Liver (tissue), 9 donors: ENCODE measurements around the gene ANG. TPM values are rescaled to one million over a fixed set of nuclear protein-coding genes. Genes with fewer than 3 reads are reported as not detected.

Source experiments
- DNase-seq: peaks from one replicate; pipeline ENCODE4 v3.0.0-alpha.2; 2017; ENCODE audit warnings: low spot score
- H3K27ac ChIP-seq, 2 donors: one replicate each; pipeline ENCODE4 v1.7.0; 2013; ENCODE audit warnings: inconsistent platforms in 2 of 2, low read length in 2 of 2, control low read depth in 1 of 2, low read depth in 1 of 2, mild to moderate bottlenecking in 1 of 2
- H3K27me3 ChIP-seq, 4 donors: one replicate each; pipeline versions ENCODE4 v1.6.1 to v1.7.0; 2013; ENCODE audit warnings: low read length in 3 of 4, inconsistent platforms in 1 of 4, mild to moderate bottlenecking in 1 of 4, moderate library complexity in 1 of 4; ENCODE audit not compliant: control insufficient read depth in 4 of 4, insufficient read depth in 4 of 4
- H3K36me3 ChIP-seq, 4 donors: one replicate each; pipeline versions ENCODE4 v1.6.1 to v1.7.0; 2013; ENCODE audit warnings: low read length in 3 of 4, mild to moderate bottlenecking in 3 of 4, low read depth in 1 of 4, moderate library complexity in 1 of 4; ENCODE audit not compliant: control insufficient read depth in 4 of 4, insufficient read depth in 3 of 4
- H3K4me1 ChIP-seq, 4 donors: one replicate each; pipeline versions ENCODE4 v1.6.1 to v1.7.0; 2013; ENCODE audit warnings: low read length in 3 of 4, mild to moderate bottlenecking in 3 of 4, moderate library complexity in 1 of 4; ENCODE audit not compliant: control insufficient read depth in 4 of 4, insufficient read depth in 4 of 4
- H3K4me3 ChIP-seq, 3 donors: one replicate each; pipeline versions ENCODE4 v1.6.1 to v1.7.0; 2013; ENCODE audit warnings: low read length in 3 of 3, control low read depth in 1 of 3, low read depth in 1 of 3, mild to moderate bottlenecking in 1 of 3
- H3K9ac ChIP-seq, 2 donors: one replicate each; pipeline ENCODE4 v1.7.0; 2013; ENCODE audit warnings: low read length in 2 of 2, mild to moderate bottlenecking in 2 of 2, moderate library complexity in 2 of 2, control low read depth in 1 of 2, low read depth in 1 of 2
- H3K9me3 ChIP-seq, 4 donors: one replicate each; pipeline versions ENCODE4 v1.6.1 to v1.7.0; 2013; ENCODE audit warnings: low read length in 3 of 4; ENCODE audit not compliant: control insufficient read depth in 4 of 4
- ATF3 ChIP-seq: IDR thresholded peaks from 2 replicates; pipeline ENCODE4 v1.6.1; 2016; ENCODE audit warnings: antibody characterized with exemption
- EGR1 ChIP-seq, 2 donors: IDR thresholded peaks; 2 replicates each; pipeline ENCODE4 v1.6.1; 2016 to 2018; ENCODE audit warnings: antibody characterized with exemption in 2 of 2, low read depth in 2 of 2
- FOXA1 ChIP-seq: IDR thresholded peaks from 2 replicates; pipeline ENCODE4 v1.6.1; 2016; ENCODE audit warnings: antibody characterized with exemption
- HNF4A ChIP-seq, 2 donors: conservative IDR thresholded peaks; 2 replicates each; pipeline ENCODE4 v1.6.1; 2016; ENCODE audit warnings: antibody characterized with exemption in 2 of 2, mild to moderate bottlenecking in 2 of 2
- HNF4G ChIP-seq: IDR thresholded peaks from 2 replicates; pipeline ENCODE4 v1.6.1; 2016; ENCODE audit warnings: antibody characterized with exemption
- JUND ChIP-seq, 2 donors: IDR thresholded peaks; 2 replicates each; pipeline ENCODE4 v1.6.1; 2016; ENCODE audit warnings: antibody characterized with exemption in 2 of 2
- MAX ChIP-seq: IDR thresholded peaks from 2 replicates; pipeline ENCODE4 v1.6.1; 2016; ENCODE audit warnings: antibody characterized with exemption
- NR2F2 ChIP-seq: IDR thresholded peaks from 2 replicates; pipeline ENCODE4 v1.6.1; 2016; ENCODE audit warnings: antibody characterized with exemption
- RAD21 ChIP-seq, 2 donors: IDR thresholded peaks; 2 replicates each; pipeline ENCODE4 v1.6.1; 2016; ENCODE audit warnings: antibody characterized with exemption in 2 of 2, mild to moderate bottlenecking in 2 of 2
- REST ChIP-seq: IDR thresholded peaks from 2 replicates; pipeline ENCODE4 v1.6.1; 2016; ENCODE audit warnings: antibody characterized with exemption, mild to moderate bottlenecking
- RXRA ChIP-seq, 2 donors: IDR thresholded peaks; 2 replicates each; pipeline ENCODE4 v1.6.1; 2017 to 2018; ENCODE audit warnings: antibody characterized with exemption in 2 of 2, mild to moderate bottlenecking in 1 of 2
- YY1 ChIP-seq: IDR thresholded peaks from 2 replicates; pipeline ENCODE4 v1.6.1; 2016; ENCODE audit warnings: antibody characterized with exemption, mild to moderate bottlenecking
- ZBTB33 ChIP-seq: IDR thresholded peaks from 2 replicates; pipeline ENCODE4 v1.6.1; 2016; ENCODE audit warnings: antibody characterized with exemption
- WGBS: extraction: QIAGEN DNeasy Blood & Tissue Kit; methylation state at CpG from one replicate; pipeline ENCODE4 v1.1.7; 2013; 5-methylcytosine and 5-hydroxymethylcytosine counted together
- polyA plus RNA-seq, 2 donors: library from polyadenylated mRNA; stranded (reverse) in 1 of 2; unstranded in 1 of 2; fragments of 200-250 nt in 1 of 2; fragments of >200 nt in 1 of 2; fragmentation: Nextera tagmentation in 1 of 2; extraction: Ambion mirVana in 1 of 2; gene quantifications; one replicate each; pipeline versions ENCODE4 v1.2.1 to v1.2.3, GENCODE V29; 2013 to 2015
- total RNA-seq, 2 donors: library from RNA; depleted of rRNA; stranded (reverse); fragments of >200 nt; gene quantifications; one replicate each; pipeline ENCODE4 v1.2.3, GENCODE V29; 2014
- donor health status: healthy.
- donor health status: healthy.
- donor health status: healthy.
- donor health status: healthy.
- donor health status: healthy.

The ANG gene
- total and polyA plus RNA-seq, 4 donors: 153 to 2,524 (median 1,379) TPM

GRCh38 chr14:20659336-20659735 is 29.2 kb upstream of the ANG start:
- WGBS: 76% methylated on average over 6 of the region's 6 CpGs
- peaks cover 0 to 14% (median 4%) of the 10 kb centered on the region in 4 donors for H3K27me3 ChIP-seq

GRCh38 chr14:20659813-20660395 is 28.7 kb upstream of the ANG start:
- Histone ChIP-seq H3K27ac (no peak overlapping the region), H3K27me3 (peaks cover 0 to 14% (median 4%) of the 10 kb centered on the region in 4 donors), H3K9me3 (no peaks in the 10 kb centered on the region), H3K4me1 (peaks cover 0 to 8% (median 4%) of the 10 kb centered on the region in 4 donors), H3K36me3 (no peaks in the 10 kb centered on the region), H3K9ac (no peak overlapping the region), H3K4me3 (no peak overlapping the region)
- TF ChIP-seq ZBTB33 (no peak), HNF4G (no peak), JUND (IDR thresholded peaks at IDR 0.05) (no peak), EGR1 (IDR thresholded peaks at IDR 0.05; ENCODE audit: low read depth in 2 of 2) (no peak)
- no peak for DNase-seq
- WGBS: 51% methylated on average over 26 of the region's 26 CpGs

More at GRCh38 chr14:20659336-20659735, 29.2 kb upstream of the ANG start:
- no peak for DNase-seq
- TF ChIP-seq HNF4A (conservative IDR thresholded peaks at IDR 0.05) (no peak), MAX (no peak), RAD21 (IDR thresholded peaks at IDR 0.05) (no peak), RXRA (IDR thresholded peaks at IDR 0.05) (no peak), FOXA1 (no peak), YY1 (no peak)
- Histone ChIP-seq H3K9me3 (no peaks in the 10 kb centered on the region), H3K36me3 (no peaks in the 10 kb centered on the region), H3K9ac (no peak overlapping the region), H3K4me1 (peaks cover 0 to 8% (median 4%) of the 10 kb centered on the region in 4 donors), H3K27ac (no peak overlapping the region), H3K4me3 (no peak overlapping the region)

GRCh38 chr14:20661197-20661596 is 27.4 kb upstream of the ANG start:
- H3K27ac ChIP-seq: no peak overlapping the region
- H3K27me3 ChIP-seq: peaks cover 0 to 10% (median 4%) of the 10 kb centered on the region in 4 donors
- no peak for DNase-seq
- no peaks in the 10 kb centered on the region for H3K9me3 ChIP-seq
- H3K36me3 ChIP-seq: no peaks in the 10 kb centered on the region
- H3K4me1 ChIP-seq: peaks cover 0 to 8% (median 4%) of the 10 kb centered on the region in 4 donors
- H3K4me3 ChIP-seq: no peak overlapping the region
- 56% methylated on average over 2 of the region's 2 CpGs for WGBS
- TF ChIP-seq ATF3 (no peak), NR2F2 (no peak), REST (no peak)
- H3K9ac ChIP-seq: no peak overlapping the region
